Measurements from ENCODE around the gene SERTAD1.

SERTAD1 gene

GRCh38 chr19:40419780-40420179 is 6.0 kb downstream of the SERTAD1 start:
- peaks cover 49% of the 10 kb centered on the region for H3K4me1 ChIP-seq (ENCODE audit: control insufficient read depth, low read length)
- no peaks in the 10 kb centered on the region for H3K27me3 ChIP-seq (ENCODE audit: control insufficient read depth, low read length)
- H3K36me3 ChIP-seq (ENCODE audit: control insufficient read depth, low read length) = peaks cover 12% of the 10 kb centered on the region

GRCh38 chr19:40419066-40419612 is 6.7 kb downstream of the SERTAD1 start:
- TF ChIP-seq CTCF (IDR thresholded peaks at IDR 0.05; ENCODE audit: low read depth, low read length, poor library complexity, severe bottlenecking) = no peak
- TF ChIP-seq EZH2phosphoT487 (IDR thresholded peaks at IDR 0.05; ENCODE audit: borderline replicate concordance, low read length) = no peak
- H3F3A ChIP-seq (ENCODE audit: control insufficient read depth, insufficient read depth) = peaks cover 4% of the 10 kb centered on the region
- peaks cover 12% of the 10 kb centered on the region for H3K36me3 ChIP-seq (ENCODE audit: control insufficient read depth, low read length)
- no peaks in the 10 kb centered on the region for H3K9me2 ChIP-seq (replicated peaks; ENCODE audit: control insufficient read depth, low read length)
- no peak overlapping the region for H3K4me3 ChIP-seq (ENCODE audit: low read length)
- no peak overlapping the region for H3K27ac ChIP-seq (ENCODE audit: low read depth, low read length)
- no peak overlapping the region for H3K4me2 ChIP-seq (ENCODE audit: low read length)
- no peaks in the 10 kb centered on the region for H3K9me3 ChIP-seq (ENCODE audit: control insufficient read depth, insufficient read depth, low read length)
- no peaks in the 10 kb centered on the region for H3K27me3 ChIP-seq (ENCODE audit: control insufficient read depth, low read length)
- H3K4me1 ChIP-seq (ENCODE audit: control insufficient read depth, low read length) = peaks cover 44% of the 10 kb centered on the region
- no peaks in the 10 kb centered on the region for H4K20me1 ChIP-seq (ENCODE audit: control insufficient read depth, insufficient read depth, low read depth, low read length)
- peaks cover 5% of the 10 kb centered on the region; the same call in 1 of the 2 replicates for H3K79me2 ChIP-seq (ENCODE audit: control insufficient read depth, low read length)

More at GRCh38 chr19:40419780-40420179, 6.0 kb downstream of the SERTAD1 start:
- Histone ChIP-seq H3F3A (ENCODE audit: control insufficient read depth, insufficient read depth) (peaks cover 9% of the 10 kb centered on the region), H3K27ac (ENCODE audit: low read depth, low read length) (no peak overlapping the region), H3K4me3 (ENCODE audit: low read length) (no peak overlapping the region), H4K20me1 (ENCODE audit: control insufficient read depth, insufficient read depth, low read depth, low read length) (no peaks in the 10 kb centered on the region), H3K4me2 (ENCODE audit: low read length) (no peak overlapping the region), H3K9me2 (replicated peaks; ENCODE audit: control insufficient read depth, low read length) (no peaks in the 10 kb centered on the region), H3K79me2 (ENCODE audit: control insufficient read depth, low read length) (peaks cover 9% of the 10 kb centered on the region), H3K9me3 (ENCODE audit: control insufficient read depth, insufficient read depth, low read length) (no peaks in the 10 kb centered on the region)
- TF ChIP-seq CTCF (IDR thresholded peaks at IDR 0.05; ENCODE audit: low read depth, low read length, poor library complexity, severe bottlenecking) = no peak
- TF ChIP-seq EZH2phosphoT487 (IDR thresholded peaks at IDR 0.05; ENCODE audit: borderline replicate concordance, low read length) = no peak

- Histone ChIP-seq H3F3A (ENCODE audit: control insufficient read depth, insufficient read depth) (peaks cover 2% of the 10 kb centered on the region; the same call in 1 of the 2 replicates), H3K36me3 (ENCODE audit: control insufficient read depth, low read length) (peaks cover 10% of the 10 kb centered on the region), H3K4me1 (ENCODE audit: control insufficient read depth, low read length) (peaks cover 49% of the 10 kb centered on the region), H3K9me2 (replicated peaks; ENCODE audit: control insufficient read depth, low read length) (no peaks in the 10 kb centered on the region), H3K27ac (ENCODE audit: low read depth, low read length) (no peak overlapping the region), H3K79me2 (ENCODE audit: control insufficient read depth, low read length) (peaks cover 2% of the 10 kb centered on the region; the same call in 1 of the 2 replicates), H3K4me2 (ENCODE audit: low read length) (no peak overlapping the region), H3K4me3 (ENCODE audit: low read length) (no peak overlapping the region), H4K20me1 (ENCODE audit: control insufficient read depth, insufficient read depth, low read depth, low read length) (no peaks in the 10 kb centered on the region), H3K9me3 (ENCODE audit: control insufficient read depth, insufficient read depth, low read length) (no peaks in the 10 kb centered on the region), H3K27me3 (ENCODE audit: control insufficient read depth, low read length) (no peaks in the 10 kb centered on the region)
- TF ChIP-seq CTCF (IDR thresholded peaks at IDR 0.05; ENCODE audit: low read depth, low read length, poor library complexity, severe bottlenecking) (no peak), EZH2phosphoT487 (IDR thresholded peaks at IDR 0.05; ENCODE audit: borderline replicate concordance, low read length) (no peak)
Measured at GRCh38 chr19:40418040-40418439, 7.8 kb downstream of the SERTAD1 start.

All from DOHH2 (cell line).